Measurements from ENCODE around the gene ABHD2.

ABHD2 gene

DNA sequence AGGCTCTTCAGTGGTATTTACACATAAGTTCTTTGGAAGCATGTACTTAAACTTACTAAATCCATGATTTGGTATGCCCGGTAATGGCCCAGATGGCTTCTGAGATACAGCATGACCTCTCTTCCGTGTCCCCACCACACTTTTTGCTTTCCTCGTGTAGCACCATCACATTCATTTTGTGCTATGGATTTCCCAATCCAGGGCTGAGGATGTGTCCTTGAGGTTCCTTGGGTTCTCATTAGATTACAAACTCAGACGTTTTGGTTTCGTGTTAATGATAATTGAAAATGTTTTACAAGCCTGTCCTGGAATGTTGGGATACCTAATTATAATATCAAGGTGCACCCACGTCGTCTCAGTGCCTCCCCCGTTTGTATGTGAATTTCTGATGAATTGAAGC is 7.3 kb downstream of the ABHD2 start:
- no peak for TF ChIP-seq EZH2phosphoT487 (IDR thresholded peaks at IDR 0.05; ENCODE audit: borderline replicate concordance, low read length)
- TF ChIP-seq, protein P1, sequence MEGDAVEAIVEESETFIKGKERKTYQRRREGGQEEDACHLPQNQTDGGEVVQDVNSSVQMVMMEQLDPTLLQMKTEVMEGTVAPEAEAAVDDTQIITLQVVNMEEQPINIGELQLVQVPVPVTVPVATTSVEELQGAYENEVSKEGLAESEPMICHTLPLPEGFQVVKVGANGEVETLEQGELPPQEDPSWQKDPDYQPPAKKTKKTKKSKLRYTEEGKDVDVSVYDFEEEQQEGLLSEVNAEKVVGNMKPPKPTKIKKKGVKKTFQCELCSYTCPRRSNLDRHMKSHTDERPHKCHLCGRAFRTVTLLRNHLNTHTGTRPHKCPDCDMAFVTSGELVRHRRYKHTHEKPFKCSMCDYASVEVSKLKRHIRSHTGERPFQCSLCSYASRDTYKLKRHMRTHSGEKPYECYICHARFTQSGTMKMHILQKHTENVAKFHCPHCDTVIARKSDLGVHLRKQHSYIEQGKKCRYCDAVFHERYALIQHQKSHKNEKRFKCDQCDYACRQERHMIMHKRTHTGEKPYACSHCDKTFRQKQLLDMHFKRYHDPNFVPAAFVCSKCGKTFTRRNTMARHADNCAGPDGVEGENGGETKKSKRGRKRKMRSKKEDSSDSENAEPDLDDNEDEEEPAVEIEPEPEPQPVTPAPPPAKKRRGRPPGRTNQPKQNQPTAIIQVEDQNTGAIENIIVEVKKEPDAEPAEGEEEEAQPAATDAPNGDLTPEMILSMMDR (IDR thresholded peaks at IDR 0.05; ENCODE audit: low read depth, low read length, poor library complexity, severe bottlenecking): no peak
- Histone ChIP-seq H3K9me2 (replicated peaks; ENCODE audit: control insufficient read depth, low read length) (no peaks in the 10 kb centered on the region), H4K20me1 (ENCODE audit: control insufficient read depth, insufficient read depth, low read depth, low read length) (no peaks in the 10 kb centered on the region; the same call in 1 of the 2 replicates), H3K4me3 (ENCODE audit: low read length) (no peak overlapping the region), H3K27me3 (ENCODE audit: control insufficient read depth, low read length) (no peaks in the 10 kb centered on the region), H3K4me1 (ENCODE audit: control insufficient read depth, low read length) (peaks cover 16% of the 10 kb centered on the region), H3K4me2 (ENCODE audit: low read length) (no peak overlapping the region), H3F3A (ENCODE audit: control insufficient read depth, insufficient read depth) (no peaks in the 10 kb centered on the region), H3K79me2 (ENCODE audit: control insufficient read depth, low read length) (peaks cover 24% of the 10 kb centered on the region), H3K9me3 (ENCODE audit: control insufficient read depth, insufficient read depth, low read length) (no peaks in the 10 kb centered on the region), H3K27ac (ENCODE audit: low read depth, low read length) (no peak overlapping the region), H3K36me3 (ENCODE audit: control insufficient read depth, low read length) (no peaks in the 10 kb centered on the region)

DNA sequence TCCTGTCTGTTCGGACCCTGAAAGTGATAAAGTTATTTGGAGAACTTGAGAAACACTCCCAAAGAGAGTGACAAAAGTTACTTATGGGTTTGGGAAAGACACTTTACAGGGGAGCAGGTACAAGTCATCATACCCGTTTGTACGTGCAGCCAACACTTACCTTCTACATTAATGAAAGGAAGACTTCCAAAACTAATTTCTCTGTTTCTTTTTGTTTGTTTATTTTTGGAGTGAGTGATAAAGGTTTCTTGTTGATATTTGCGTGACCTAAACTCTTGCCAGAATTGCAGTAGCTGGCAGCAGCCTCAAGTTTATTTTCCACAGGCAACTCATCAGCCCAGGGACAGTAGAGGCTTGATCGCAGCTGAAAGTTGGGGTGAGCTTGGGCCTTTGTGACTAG is 8.4 kb downstream of the ABHD2 start:
- Histone ChIP-seq H3F3A (ENCODE audit: control insufficient read depth, insufficient read depth) (no peaks in the 10 kb centered on the region), H4K20me1 (ENCODE audit: control insufficient read depth, insufficient read depth, low read depth, low read length) (no peaks in the 10 kb centered on the region; the same call in 1 of the 2 replicates), H3K9me2 (replicated peaks; ENCODE audit: control insufficient read depth, low read length) (no peaks in the 10 kb centered on the region), H3K4me1 (ENCODE audit: control insufficient read depth, low read length) (peaks cover 5% of the 10 kb centered on the region), H3K27ac (ENCODE audit: low read depth, low read length) (no peak overlapping the region), H3K79me2 (ENCODE audit: control insufficient read depth, low read length) (peaks cover 16% of the 10 kb centered on the region), H3K27me3 (ENCODE audit: control insufficient read depth, low read length) (no peaks in the 10 kb centered on the region), H3K4me3 (ENCODE audit: low read length) (no peak overlapping the region), H3K4me2 (ENCODE audit: low read length) (no peak overlapping the region), H3K36me3 (ENCODE audit: control insufficient read depth, low read length) (no peaks in the 10 kb centered on the region), H3K9me3 (ENCODE audit: control insufficient read depth, insufficient read depth, low read length) (no peaks in the 10 kb centered on the region)
- TF ChIP-seq, protein P1 (IDR thresholded peaks at IDR 0.05; ENCODE audit: low read depth, low read length, poor library complexity, severe bottlenecking): no peak
- TF ChIP-seq EZH2phosphoT487 (IDR thresholded peaks at IDR 0.05; ENCODE audit: borderline replicate concordance, low read length): no peak

DNA sequence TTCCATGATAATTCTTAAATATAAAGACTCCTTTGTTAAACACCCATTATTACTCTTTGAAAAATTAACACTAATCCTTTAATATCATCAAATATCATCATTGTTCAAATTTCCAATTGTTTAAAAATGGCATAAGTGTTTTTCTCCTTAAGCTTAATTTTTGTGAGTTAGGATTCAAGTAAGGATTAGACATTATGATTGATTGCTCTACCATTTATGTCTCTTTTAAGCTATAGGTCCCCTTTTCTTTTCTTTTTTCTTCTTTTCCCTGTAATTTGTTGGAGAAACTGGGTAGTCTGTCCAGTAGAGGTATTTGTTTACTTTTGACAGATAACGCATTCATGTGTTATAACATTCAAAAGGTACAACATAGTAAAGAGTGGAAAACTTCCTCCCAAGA is 9.1 kb downstream of the ABHD2 start:
- Histone ChIP-seq H3K9me3 (ENCODE audit: control insufficient read depth, insufficient read depth, low read length) (no peaks in the 10 kb centered on the region), H4K20me1 (ENCODE audit: control insufficient read depth, insufficient read depth, low read depth, low read length) (no peaks in the 10 kb centered on the region; the same call in 1 of the 2 replicates), H3K27ac (ENCODE audit: low read depth, low read length) (no peak overlapping the region), H3K79me2 (ENCODE audit: control insufficient read depth, low read length) (peaks cover 11% of the 10 kb centered on the region), H3K4me3 (ENCODE audit: low read length) (no peak overlapping the region), H3K9me2 (replicated peaks; ENCODE audit: control insufficient read depth, low read length) (no peaks in the 10 kb centered on the region), H3K4me1 (ENCODE audit: control insufficient read depth, low read length) (no peaks in the 10 kb centered on the region), H3K4me2 (ENCODE audit: low read length) (no peak overlapping the region), H3F3A (ENCODE audit: control insufficient read depth, insufficient read depth) (no peaks in the 10 kb centered on the region), H3K36me3 (ENCODE audit: control insufficient read depth, low read length) (no peaks in the 10 kb centered on the region), H3K27me3 (ENCODE audit: control insufficient read depth, low read length) (no peaks in the 10 kb centered on the region)
- TF ChIP-seq EZH2phosphoT487 (IDR thresholded peaks at IDR 0.05; ENCODE audit: borderline replicate concordance, low read length): no peak
- TF ChIP-seq, protein P1 (IDR thresholded peaks at IDR 0.05; ENCODE audit: low read depth, low read length, poor library complexity, severe bottlenecking): no peak

All from DOHH2 (cell line).